ENCODE data around the gene ZDHHC18. TPM values are rescaled to one million over a fixed set of nuclear protein-coding genes. Genes with fewer than 3 reads are reported as not detected.

Gene ZDHHC18
- total RNA-seq, 4 donors from 2014 or later = 9.6 to 31.7 (median 20.8) TPM

DNA sequence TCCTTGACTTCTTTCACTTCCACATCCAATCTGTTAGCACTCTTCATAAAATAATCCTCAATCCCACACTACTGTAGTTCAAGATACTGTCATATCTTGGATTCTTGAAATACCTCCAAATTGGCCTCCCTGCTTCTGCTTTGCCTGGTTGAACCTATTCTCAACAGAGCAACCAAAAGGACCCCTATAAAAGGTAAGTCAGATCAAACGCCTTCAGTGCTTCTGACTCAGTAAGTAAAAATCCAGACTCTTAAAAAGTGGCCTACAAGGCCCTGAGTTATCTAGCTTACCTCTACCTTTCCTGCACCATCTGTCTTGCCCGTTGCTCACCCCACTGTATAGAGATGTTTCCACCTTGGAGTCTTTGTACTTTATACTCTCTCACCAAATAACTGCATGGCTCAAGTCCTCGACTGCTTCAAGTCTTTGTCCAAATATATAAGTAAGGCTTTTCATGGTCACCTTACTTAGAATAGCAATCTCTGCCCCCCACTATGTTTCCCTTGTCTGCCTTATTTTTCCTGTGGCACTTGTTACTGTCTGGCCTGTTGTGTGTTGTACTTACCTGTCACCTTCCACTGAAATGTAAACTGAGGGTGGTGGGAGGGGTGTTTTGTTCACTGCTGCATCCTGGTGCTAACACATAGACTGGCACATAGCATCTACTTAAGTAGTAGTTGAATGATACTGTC is 43.8 kb upstream of the ZDHHC18 start:
- peaks cover 60 to 66% (median 63%) of the 10 kb centered on the region in 4 donors for H3K4me1 ChIP-seq
- WGBS = 57% methylated on average over 3 of the region's 3 CpGs
- H3K4me3 ChIP-seq = no peak overlapping the region
- no peak for DNase-seq (ENCODE audit: extremely low spot score)
- no peaks in the 10 kb centered on the region for H3K9me3 ChIP-seq
- H3K27ac ChIP-seq (replicated peaks in 1 of 4) = peak overlapping the region; percentile 8 to 98 (median 94)
- no peaks in the 10 kb centered on the region for H3K27me3 ChIP-seq
- peaks cover 31 to 45% (median 37%) of the 10 kb centered on the region in 4 donors for H3K36me3 ChIP-seq
- intact Hi-C loops (cut with DNase I) = loop anchor here (10.0 kb wide), 1 partner anchor 58 kb away; no protein-coding TSS in a partner anchor
- TF ChIP-seq CTCF (IDR thresholded peaks at IDR 0.05) (no peak), POLR2A (IDR thresholded peaks at IDR 0.05; ENCODE audit: low read depth) (no peak), POLR2AphosphoS5 (IDR thresholded peaks at IDR 0.05) (no peak), EP300 (IDR thresholded peaks at IDR 0.05) (no peak)

DNA sequence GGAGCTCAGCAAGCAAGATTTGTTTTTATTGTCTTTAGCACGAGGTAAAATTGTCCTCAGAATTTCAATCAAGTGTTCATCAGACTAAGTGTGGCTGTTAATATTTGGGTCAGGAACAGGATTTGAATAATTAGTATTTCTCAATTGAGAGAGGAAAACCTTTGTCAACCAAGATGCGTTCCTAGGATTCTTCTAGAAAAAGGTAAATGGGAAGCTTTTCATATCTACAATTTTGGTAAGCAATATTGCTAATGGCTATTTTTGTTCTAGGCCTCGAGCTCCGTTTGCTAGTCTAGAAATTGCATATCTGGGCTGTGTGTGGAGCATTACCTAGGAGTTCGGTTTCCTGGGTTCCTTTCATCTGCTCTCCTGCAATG is 42.9 kb upstream of the ZDHHC18 start:
- Histone ChIP-seq H3K4me1 (peaks cover 60 to 70% (median 66%) of the 10 kb centered on the region in 4 donors), H3K27ac (replicated peaks in 1 of 4) (peak overlapping the region; percentile 90 to 98 (median 98)), H3K4me3 (no peak overlapping the region), H3K36me3 (peaks cover 22 to 35% (median 27%) of the 10 kb centered on the region in 4 donors), H3K9me3 (no peaks in the 10 kb centered on the region), H3K27me3 (no peaks in the 10 kb centered on the region)
- TF ChIP-seq POLR2A (IDR thresholded peaks at IDR 0.05; ENCODE audit: low read depth) = no peak
- TF ChIP-seq CTCF (IDR thresholded peaks at IDR 0.05) = no peak
- no peak for TF ChIP-seq POLR2AphosphoS5 (IDR thresholded peaks at IDR 0.05)
- no peak for TF ChIP-seq EP300 (IDR thresholded peaks at IDR 0.05)
- no peak for DNase-seq (ENCODE audit: extremely low spot score)
- WGBS = 83% methylated on average over 5 of the region's 5 CpGs
- intact Hi-C loops (cut with DNase I) = loop anchor here (10.0 kb wide), 1 partner anchor 59 kb away; no protein-coding TSS in a partner anchor

DNA sequence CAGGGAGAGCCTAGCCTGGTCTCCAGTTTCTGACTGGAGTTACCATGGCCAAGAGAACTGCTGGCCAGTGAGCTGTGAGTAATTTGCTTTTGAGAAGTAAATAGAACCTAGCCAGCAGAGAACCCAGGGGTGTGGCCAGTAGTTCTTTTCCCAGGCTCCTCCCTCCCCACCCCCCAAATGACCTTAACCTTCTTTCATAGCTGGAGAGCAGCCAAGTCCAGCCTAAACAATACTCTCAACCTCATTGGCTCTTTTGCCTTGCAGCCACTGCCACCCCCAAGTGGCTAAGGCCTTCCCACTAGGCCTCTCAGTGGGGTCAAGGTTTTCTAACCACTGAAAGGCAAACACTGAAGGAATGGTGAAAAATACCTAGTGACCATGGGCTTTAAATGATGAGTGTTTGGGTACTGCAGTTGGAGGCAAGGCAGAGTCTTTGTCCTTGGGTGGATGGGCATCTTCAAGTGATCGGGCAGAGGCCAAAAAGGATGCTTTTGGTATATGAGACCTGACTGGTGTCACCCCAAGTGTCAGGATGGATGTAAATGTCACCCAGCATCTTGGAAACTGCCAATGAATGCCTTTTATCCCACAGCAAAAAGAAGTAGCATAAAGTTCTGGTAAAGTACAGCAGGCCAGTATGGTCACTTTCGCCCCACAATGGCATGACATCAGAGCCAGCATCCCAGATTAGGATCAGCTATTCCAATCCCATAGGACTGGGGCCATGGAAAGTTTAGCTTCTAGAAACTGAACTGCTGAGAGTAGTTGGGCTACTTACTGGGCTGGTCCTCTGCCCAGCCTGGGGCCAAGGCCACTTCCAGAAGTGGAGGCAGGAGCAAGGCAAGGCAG is 42.2 kb upstream of the ZDHHC18 start:
- Histone ChIP-seq H3K27me3 (no peaks in the 10 kb centered on the region), H3K36me3 (peaks cover 16 to 29% (median 21%) of the 10 kb centered on the region in 4 donors), H3K4me3 (no peak overlapping the region), H3K4me1 (peaks cover 60 to 77% (median 71%) of the 10 kb centered on the region in 4 donors), H3K9me3 (no peaks in the 10 kb centered on the region), H3K27ac (replicated peaks in 1 of 4) (peak overlapping the region; percentile 90 to 98 (median 98))
- DNase-seq (ENCODE audit: extremely low spot score) = no peak
- intact Hi-C loops (cut with DNase I) = loop anchor here (10.0 kb wide), 1 partner anchor 59 kb away; no protein-coding TSS in a partner anchor
- no peak for TF ChIP-seq CTCF (IDR thresholded peaks at IDR 0.05)
- TF ChIP-seq POLR2AphosphoS5 (IDR thresholded peaks at IDR 0.05) = peak; percentile 40 to 47
- WGBS = 100% methylated on average over 2 of the region's 2 CpGs

DNA sequence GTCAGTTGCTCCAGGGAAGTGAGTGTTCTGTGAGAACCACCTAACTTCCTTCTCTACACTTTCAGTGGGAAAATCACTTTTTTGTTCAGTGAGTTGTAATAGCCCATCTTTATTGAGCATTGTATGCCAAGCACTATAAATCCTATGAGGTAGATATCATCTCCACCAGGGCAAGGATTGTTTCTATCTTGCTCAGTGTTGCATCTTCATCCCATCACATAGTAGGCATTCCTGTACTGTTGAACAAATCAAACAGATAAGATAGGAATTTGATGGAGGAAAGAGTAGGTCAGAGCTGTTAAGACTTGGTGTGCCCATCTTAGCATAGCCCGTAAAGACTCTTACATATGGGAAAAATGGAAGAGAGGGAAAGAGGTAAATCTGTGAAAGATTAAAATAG is 41.6 kb upstream of the ZDHHC18 start:
- peaks cover 60 to 81% (median 77%) of the 10 kb centered on the region in 4 donors for H3K4me1 ChIP-seq
- TF ChIP-seq EP300 (IDR thresholded peaks at IDR 0.05) (no peak), POLR2A (IDR thresholded peaks at IDR 0.05; ENCODE audit: low read depth) (no peak), CTCF (IDR thresholded peaks at IDR 0.05) (no peak), POLR2AphosphoS5 (IDR thresholded peaks at IDR 0.05) (no peak)
- H3K27me3 ChIP-seq = no peaks in the 10 kb centered on the region
- 96% methylated on average over 1 of the region's 1 CpG for WGBS
- H3K4me3 ChIP-seq = no peak overlapping the region
- peaks cover 10 to 23% (median 15%) of the 10 kb centered on the region in 4 donors for H3K36me3 ChIP-seq
- intact Hi-C loops (cut with DNase I) = loop anchor here (5.0 to 10.0 kb wide), 2 partner anchors 60 to 108 kb away; no protein-coding TSS in a partner anchor
- no peak for DNase-seq (ENCODE audit: extremely low spot score)
- H3K27ac ChIP-seq (replicated peaks in 1 of 4) = peak overlapping the region; percentile 90 to 98 (median 98)
- no peaks in the 10 kb centered on the region for H3K9me3 ChIP-seq
